Mammary epithelial cell (primary cell): ENCODE data around the gene RANBP6.

Source experiments
- CTCF ChIP-seq, 2 donors: IDR thresholded peaks in 1 of 2; conservative IDR thresholded peaks in 1 of 2; 2 replicates each; pipeline ENCODE4 v1.5.1; 2011 to 2012; ENCODE audit warnings: inconsistent platforms in 2 of 2, low read length in 2 of 2, mild to moderate bottlenecking in 2 of 2, control low read depth in 1 of 2, low read depth in 1 of 2; ENCODE audit not compliant: insufficient read depth in 1 of 2; ENCODE audit errors: extremely low read depth in 1 of 2
- EZH2 ChIP-seq: IDR thresholded peaks from 2 replicates; pipeline ENCODE4 v1.6.1; 2012; ENCODE audit warnings: low read length, inconsistent platforms, borderline replicate concordance

GRCh38 chr9:5982317-5982716, 33.1 kb downstream of the RANBP6 start:
- TF ChIP-seq CTCF (conservative IDR thresholded peaks at IDR 0.05 in 1 of 2, IDR thresholded peaks at IDR 0.05 in 1 of 2; ENCODE audit: extremely low read depth in 1 of 2, insufficient read depth in 1 of 2, low read depth in 1 of 2, low read length in 2 of 2) (no peak), EZH2 (no peak)
